Endothelial cell of umbilical vein (primary cell): ENCODE results near the gene SMOC1. TPM values are rescaled to one million over a fixed set of nuclear protein-coding genes. Genes with fewer than 3 reads are reported as not detected.

ENCODE experiments used
- BruUV-seq: library from RNA; stranded (reverse); fragments of 400-500 nt; replicated peaks from 2 replicates; lab custom pipeline; 2021; lab: Mats Ljungman, UMichigan
- CTCF ChIA-PET: fragments of 300-600, 350-600 bp; sonication (Branson Sonifier 250); formaldehyde crosslinking; loops from one replicate; lab custom pipeline; 2021; ENCODE audit warnings: antibody characterized with exemption, inconsistent platforms; lab: Charles Lee
- POLR2A ChIA-PET: fragments of 300-600, 350-600 bp; sonication (Branson Sonifier 250); formaldehyde crosslinking; loops from one replicate; lab custom pipeline; 2021; ENCODE audit warnings: antibody characterized with exemption, inconsistent platforms; lab: Charles Lee
- DNase-seq: peaks from one replicate; pipeline ENCODE4 v3.0.0-alpha.2; 2011; ENCODE audit warnings: low read depth, low spot score
- FAIRE-seq: peaks from 2 replicates; lab custom pipeline; 2011; peaks lifted over from hg19 to GRCh38; lab: Jason Lieb, UNC
- H2AFZ ChIP-seq: 2 replicates; pipeline ENCODE4 v1.6.0; 2012; ENCODE audit warnings: low read depth, low read length, control low read depth, inconsistent platforms
- H3K27ac ChIP-seq: 2 replicates; pipeline ENCODE4 v1.5.1; 2011; ENCODE audit warnings: low read depth, mild to moderate bottlenecking, control low read depth, low read length, moderate library complexity; ENCODE audit not compliant: insufficient read depth
- H3K27me3 ChIP-seq, 2 experiments: 2 replicates each; pipeline versions ENCODE4 v1.6.0 to v1.6.1; 2011; ENCODE audit warnings: low read length in 2 of 2, mixed read lengths in 1 of 2; ENCODE audit not compliant: control insufficient read depth in 2 of 2, insufficient read depth in 2 of 2
- H3K36me3 ChIP-seq, 2 experiments: 2 replicates in 1 of 2; 3 replicates in 1 of 2; pipeline ENCODE4 v1.5.1; 2011; ENCODE audit warnings: low read length in 2 of 2, mild to moderate bottlenecking in 1 of 2, moderate library complexity in 1 of 2; ENCODE audit not compliant: control insufficient read depth in 2 of 2, insufficient read depth in 2 of 2; ENCODE audit errors: extremely low read depth in 1 of 2
- H3K4me1 ChIP-seq: 3 replicates; pipeline ENCODE4 v1.5.1; 2011; ENCODE audit warnings: mild to moderate bottlenecking, low read length; ENCODE audit not compliant: control insufficient read depth, insufficient read depth; ENCODE audit errors: extremely low read depth
- H3K4me2 ChIP-seq: 2 replicates; pipeline ENCODE4 v1.6.1; 2011; ENCODE audit warnings: low read length, control low read depth, mixed read lengths; ENCODE audit not compliant: insufficient read depth
- H3K4me3 ChIP-seq, 3 experiments: fragments of 200-600 bp in 1 of 3; sonication (generic), shearing (Covaris generic) in 1 of 3; replicated peaks in 1 of 3; 2 replicates each; pipeline ENCODE4 v1.5.1; 2011 to 2016; ENCODE audit warnings: control low read depth in 3 of 3, low read length in 3 of 3, mild to moderate bottlenecking in 2 of 3, inconsistent platforms in 1 of 3, low read depth in 1 of 3, moderate library complexity in 1 of 3; ENCODE audit not compliant: insufficient read depth in 1 of 3
- H3K79me2 ChIP-seq: 2 replicates; pipeline ENCODE4 v1.6.0; 2012; ENCODE audit warnings: low read length, inconsistent platforms; ENCODE audit not compliant: control insufficient read depth, insufficient read depth
- H3K9ac ChIP-seq: replicated peaks from 2 replicates; pipeline ENCODE3; 2011; ENCODE audit warnings: low read length, control low read depth; ENCODE audit not compliant: insufficient read depth; ENCODE audit errors: extremely low read depth
- H3K9me1 ChIP-seq: replicated peaks from 3 replicates; pipeline ENCODE4 v1.6.0; 2011; ENCODE audit warnings: mild to moderate bottlenecking, low read length; ENCODE audit not compliant: control insufficient read depth, insufficient read depth; ENCODE audit errors: extremely low read depth
- H3K9me3 ChIP-seq: replicated peaks from 2 replicates; pipeline ENCODE4 v1.5.1; 2012; ENCODE audit warnings: low read length, inconsistent platforms; ENCODE audit not compliant: control insufficient read depth, insufficient read depth
- H4K20me1 ChIP-seq: replicated peaks from 2 replicates; pipeline ENCODE3; 2011; ENCODE audit warnings: mild to moderate bottlenecking, low read length; ENCODE audit not compliant: control insufficient read depth, insufficient read depth; ENCODE audit errors: extremely low read depth
- CTCF ChIP-seq, 2 donors: IDR thresholded peaks; 1 replicate in 1 of 2; 2 replicates in 1 of 2; pipeline ENCODE4 v1.5.1; 2011; ENCODE audit warnings: low read length in 2 of 2, mild to moderate bottlenecking in 2 of 2, moderate library complexity in 2 of 2, control low read depth in 1 of 2, inconsistent platforms in 1 of 2, low read depth in 1 of 2; ENCODE audit not compliant: insufficient read depth in 1 of 2; ENCODE audit errors: extremely low read depth in 1 of 2
- EZH2 ChIP-seq: IDR thresholded peaks from 2 replicates; pipeline ENCODE4 v1.6.1; 2012; ENCODE audit warnings: borderline replicate concordance, low read depth, mild to moderate bottlenecking, moderate library complexity, low read length, inconsistent platforms; ENCODE audit not compliant: severe bottlenecking
- FOS ChIP-seq: IDR thresholded peaks from 2 replicates; pipeline ENCODE4 v1.6.1; 2011; ENCODE audit warnings: mild to moderate bottlenecking, low read length, moderate library complexity, borderline replicate concordance; ENCODE audit not compliant: insufficient read depth
- GATA2 ChIP-seq: IDR thresholded peaks from 2 replicates; pipeline ENCODE4 v1.7.0; 2011; ENCODE audit warnings: low read depth, mild to moderate bottlenecking, moderate library complexity, mixed read lengths, low read length; ENCODE audit not compliant: insufficient read length, insufficient read depth
- JUN ChIP-seq: IDR thresholded peaks from 2 replicates; pipeline ENCODE4 v1.6.1; 2011; ENCODE audit warnings: borderline replicate concordance, low read depth; ENCODE audit not compliant: insufficient read length, insufficient read depth
- MAX ChIP-seq: IDR thresholded peaks from 2 replicates; pipeline ENCODE4 v1.6.1; 2011; ENCODE audit not compliant: insufficient read depth, insufficient read length
- MYC ChIP-seq: IDR thresholded peaks from one replicate; pipeline ENCODE4 v1.6.1; 2011; ENCODE audit warnings: mild to moderate bottlenecking, low read depth, low read length
- POLR2A ChIP-seq: IDR thresholded peaks from 2 replicates; pipeline ENCODE4 v1.6.1; 2012; ENCODE audit warnings: low read depth, mild to moderate bottlenecking, control low read depth, low read length
- POLR2AphosphoS5 ChIP-seq: IDR thresholded peaks from 2 replicates; pipeline ENCODE4 v1.6.1; 2012; ENCODE audit warnings: low read depth, mild to moderate bottlenecking, control low read depth, low read length, moderate library complexity; ENCODE audit not compliant: insufficient read depth
- dilution Hi-C: fragments of 300-500 bp; cut with MboI; formaldehyde crosslinking; loops from one replicate; pipeline ENCODE4 v1.15.0; 2019; ENCODE audit warnings: low sequenced_read_pairs; ENCODE audit not compliant: extremely low pct_ligation_motif_present
- intact Hi-C: fragments of 100-400 bp; cut with micrococcal nuclease; formaldehyde crosslinking; loops from one replicate; pipeline ENCODE4 v1.10.0; 2022
- polyA plus RNA-seq, 4 experiments: library from polyadenylated mRNA; depleted of rRNA in 3 of 4; stranded (reverse) in 3 of 4; unstranded in 1 of 4; fragments of >200 nt; gene quantifications; 2 replicates each; pipeline versions ENCODE4 v1.2.1 to v1.2.3, GENCODE V29; 2011 to 2012; ENCODE audit warnings: missing spikeins in 1 of 4
- total RNA-seq: library from RNA; stranded (reverse); gene quantifications from 2 replicates; pipeline ENCODE4 v1.2.3, GENCODE V29; 2021

The SMOC1 gene
- total and polyA plus RNA-seq, 2 donors (not counting 3 experiments of a cell fraction or from before 2014, with no cell fraction given), result 0.97 to 1.1 TPM

- TF ChIP-seq GATA2, result no peak
- TF ChIP-seq EZH2, result no peak
- TF ChIP-seq POLR2AphosphoS5, result no peak
- no peak for TF ChIP-seq JUN
- TF ChIP-seq MYC, result no peak
- TF ChIP-seq CTCF (IDR thresholded peaks at IDR 0.05; ENCODE audit: extremely low read depth in 1 of 2, insufficient read depth in 1 of 2, low read depth in 1 of 2, low read length in 2 of 2), result no peak
- TF ChIP-seq MAX, result no peak
- TF ChIP-seq POLR2A, result no peak
- TF ChIP-seq FOS, result no peak
- no peaks in the 10 kb centered on the region for H3K79me2 ChIP-seq
- intact Hi-C loops, result no loop called here
- dilution Hi-C loops, result no loop called here
- no peaks in the 10 kb centered on the region for H3K27me3 ChIP-seq
- no peak overlapping the region for H2AFZ ChIP-seq
- ChIA-PET POLR2A (no interaction called here), CTCF (no interaction called here)
- FAIRE-seq (no peak), DNase-seq (no peak)
- H3K4me3 ChIP-seq, result no peak overlapping the region
- no TSS peak for BruUV-seq
- no peak overlapping the region for H3K4me2 ChIP-seq
- no peak overlapping the region for H3K9ac ChIP-seq
- H3K9me3 ChIP-seq, result no peaks in the 10 kb centered on the region
- no peaks in the 10 kb centered on the region for H3K9me1 ChIP-seq
- no peak overlapping the region for H3K27ac ChIP-seq
- no peaks in the 10 kb centered on the region for H4K20me1 ChIP-seq
- no peaks in the 10 kb centered on the region for H3K4me1 ChIP-seq
- no peaks in the 10 kb centered on the region for H3K36me3 ChIP-seq
These were observed 43.0 kb downstream of the SMOC1 start for GRCh38 chr14:69922198-69922597.
